RKO (cell line): Measurements from ENCODE around the gene KDR.
A peak's percentile ranks its signal among the peaks of the same experiment; 100 is the strongest.

Experiments used
- DNase-seq: peaks from one replicate; pipeline ENCODE4 v3.0.0-alpha.2; 2016; ENCODE audit warnings: low spot score

Gene KDR

DNA sequence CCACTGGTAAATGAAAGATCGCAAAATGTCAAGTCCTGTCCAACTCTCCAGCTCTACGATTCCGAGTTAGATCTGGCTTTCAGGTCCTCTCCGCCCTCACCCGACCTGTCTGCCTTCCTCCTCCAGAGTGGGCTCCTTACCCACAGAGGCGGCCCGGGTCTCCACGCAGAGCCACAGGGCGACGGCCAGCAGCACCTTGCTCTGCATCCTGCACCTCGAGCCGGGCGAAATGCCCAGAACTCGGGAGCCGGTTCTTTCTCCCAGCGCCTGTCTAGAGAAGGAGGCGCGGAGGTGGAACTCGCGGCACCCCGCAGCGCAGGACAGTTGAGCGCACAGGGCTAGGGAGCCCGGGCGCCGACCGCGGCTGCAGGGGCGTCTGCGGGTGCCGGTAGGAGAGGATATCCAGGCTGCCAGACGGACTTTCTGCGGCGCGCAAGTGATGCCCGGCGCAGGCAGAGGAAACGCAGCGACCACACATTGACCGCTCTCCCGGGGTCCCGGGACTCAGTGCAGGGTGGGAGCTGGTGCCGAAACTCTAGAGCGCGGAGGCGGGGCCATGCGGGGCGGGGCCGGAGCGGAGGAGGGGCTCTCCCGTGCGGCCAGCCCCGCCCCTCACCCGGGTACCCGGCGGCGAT, at the start of gene KDR:
KDR (minus strand) TSS at position 509 of the 635 bp plus-strand sequence; CDS start at position 207, 302 bp downstream.
- no peak for DNase-seq

DNA sequence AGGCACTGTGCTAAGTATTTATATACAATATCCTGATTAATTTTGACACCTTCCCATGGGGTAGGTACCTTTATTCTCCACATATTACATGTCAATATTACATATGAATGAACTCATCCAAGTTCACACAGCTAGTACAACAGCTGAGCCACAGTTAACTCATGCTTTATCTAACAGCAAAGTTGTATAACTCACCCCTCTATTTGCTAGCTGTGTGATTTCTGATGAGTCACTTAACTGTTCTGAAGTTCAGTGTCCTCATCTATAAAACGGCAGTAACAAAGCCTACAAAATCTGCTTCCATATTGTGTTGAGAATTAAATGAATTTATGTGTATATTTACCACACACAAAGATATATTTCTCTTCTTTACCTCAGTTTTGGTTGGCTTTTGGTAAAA, 48.2 kb upstream of the KDR start:
- peak; percentile 77 for DNase-seq

- DNase-seq: peak; percentile 13
Measured at GRCh38 chr4:55172694-55173287, 47.4 kb upstream of the KDR start.

DNA sequence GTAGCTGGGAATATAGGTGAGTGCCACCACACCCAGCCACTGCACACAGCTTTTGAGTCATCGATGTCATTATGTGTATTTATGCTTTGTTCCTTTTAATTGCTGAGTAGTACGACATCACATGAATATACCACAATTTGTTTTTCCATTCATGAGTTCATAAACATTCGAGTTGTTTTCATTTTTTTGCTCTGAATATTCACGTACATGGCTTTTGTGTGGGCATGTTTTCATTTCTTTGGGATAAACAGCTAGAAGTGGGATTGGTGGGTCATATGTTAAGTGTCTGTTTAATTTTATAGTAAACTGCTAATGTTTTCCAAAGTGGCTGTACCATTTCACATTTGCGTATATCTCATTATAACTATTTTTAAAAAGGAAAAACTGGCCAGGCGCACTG, 45.1 kb upstream of the KDR start:
- DNase-seq: no peak

GRCh38 chr4:55169352-55169961, 44.1 kb upstream of the KDR start:
- no peak for DNase-seq

DNA sequence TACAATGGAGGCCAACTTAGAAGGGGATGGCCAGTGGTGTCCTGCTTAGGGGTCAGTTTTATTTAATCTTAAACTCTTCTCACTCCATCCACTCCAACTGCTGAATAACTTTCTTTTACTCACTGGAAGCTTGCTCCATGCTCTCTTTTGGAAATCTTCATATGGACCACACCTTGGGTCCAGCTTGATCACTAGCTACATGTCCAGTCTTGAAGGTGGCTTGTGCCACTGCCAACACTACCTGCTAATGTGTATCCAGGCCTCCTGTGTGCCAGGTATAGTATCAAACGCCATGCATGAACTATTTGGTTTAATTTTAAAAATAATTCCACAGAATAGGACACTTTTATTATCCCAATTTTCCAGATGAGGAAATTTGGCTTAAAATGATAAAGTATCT, 37.0 kb upstream of the KDR start:
- DNase-seq: no peak

- no peak for DNase-seq
Measured at GRCh38 chr4:55161739-55162138, 36.3 kb upstream of the KDR start.

DNA sequence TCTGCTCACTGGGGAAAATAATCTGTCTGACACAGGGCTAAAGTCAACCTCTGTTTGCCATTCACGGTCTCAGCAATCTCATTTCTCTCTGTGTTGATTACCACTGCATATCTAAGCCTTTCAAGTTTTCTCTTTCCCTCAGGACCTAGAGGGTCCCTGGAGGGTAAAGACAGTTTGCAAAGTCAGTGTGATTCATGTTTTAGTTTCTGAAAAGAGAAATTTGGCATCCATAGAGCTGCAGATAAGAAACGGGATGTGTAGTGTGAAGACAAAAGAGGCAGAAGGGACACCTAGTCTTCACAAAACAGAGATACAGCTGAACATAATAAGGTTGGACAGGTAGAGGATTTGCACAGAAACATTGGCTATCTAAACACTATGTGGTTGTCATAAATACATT, 34.5 kb upstream of the KDR start:
- no peak for DNase-seq

DNA sequence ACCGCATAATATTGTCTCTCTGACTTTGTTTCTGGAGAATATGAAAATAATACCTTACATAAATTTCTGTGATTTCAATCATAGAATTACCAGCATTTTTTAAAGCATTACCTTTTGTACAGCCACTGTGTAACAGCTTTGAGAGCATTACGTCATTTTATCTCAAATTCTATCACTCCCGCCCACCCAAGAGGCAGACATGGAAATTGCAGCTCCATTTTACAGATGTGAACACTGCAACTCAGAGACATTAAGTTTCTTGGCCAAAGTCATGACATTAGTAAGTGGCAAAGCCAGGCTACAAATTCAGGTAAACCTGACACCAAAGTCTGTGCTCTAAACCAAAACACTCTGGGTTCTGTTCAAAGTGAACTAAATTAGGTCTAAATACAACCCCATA, 33.6 kb upstream of the KDR start:
- DNase-seq: peak; percentile 15

DNA sequence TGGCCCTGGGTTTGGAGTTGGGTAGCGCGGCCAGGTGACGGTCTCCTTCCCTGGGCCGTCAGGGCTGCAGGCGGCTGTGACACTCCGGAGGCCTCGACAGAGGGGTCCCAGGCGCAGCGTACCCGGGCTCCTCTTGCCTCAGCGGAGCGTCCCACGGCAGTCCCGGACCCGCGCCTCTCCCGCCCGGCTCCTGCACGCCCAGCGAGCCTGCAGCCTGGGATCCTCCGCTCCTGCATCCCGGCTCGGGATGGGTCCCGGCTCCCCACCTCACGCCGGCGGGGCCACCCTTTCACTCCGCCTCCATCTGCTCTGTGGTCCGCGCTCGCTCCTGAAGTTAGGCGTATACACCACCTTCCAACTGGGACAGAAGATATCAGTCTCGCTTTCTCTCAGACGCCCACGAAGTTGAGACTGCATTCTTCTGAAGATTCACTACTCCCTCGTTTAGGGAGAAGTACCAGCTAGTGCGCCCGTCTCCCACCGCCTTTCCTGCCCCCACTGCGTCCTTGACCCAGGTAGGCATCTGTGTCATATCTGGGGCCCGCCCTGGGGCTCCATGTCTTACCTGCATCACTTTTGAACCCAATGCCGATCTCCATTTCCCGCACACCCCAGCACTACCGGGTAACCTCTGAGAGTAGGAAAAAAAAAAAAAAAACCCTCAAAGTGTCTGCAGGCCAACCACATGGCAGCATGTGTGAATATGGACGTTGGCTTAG, 32.3 kb upstream of the KDR start:
- DNase-seq: no peak

DNA sequence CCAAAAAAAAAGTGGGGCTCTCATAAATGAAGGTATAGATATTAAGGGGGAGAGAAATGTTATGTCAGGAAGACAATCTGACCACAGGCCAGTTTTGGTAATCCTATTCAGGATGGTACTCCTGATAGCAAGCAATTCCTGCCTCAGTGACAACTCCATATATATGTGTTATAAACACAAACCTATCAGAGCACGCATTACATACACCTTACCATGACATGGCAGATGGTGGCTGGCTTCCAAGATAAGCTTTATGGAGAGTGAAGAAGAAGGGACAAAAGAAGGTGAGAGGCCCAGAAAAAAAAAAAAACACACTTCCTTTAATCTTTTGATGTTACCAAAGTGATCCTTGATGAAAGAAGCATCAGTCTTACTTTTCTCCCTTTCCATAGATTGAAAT, 29.5 kb upstream of the KDR start:
- DNase-seq: no peak

DNA sequence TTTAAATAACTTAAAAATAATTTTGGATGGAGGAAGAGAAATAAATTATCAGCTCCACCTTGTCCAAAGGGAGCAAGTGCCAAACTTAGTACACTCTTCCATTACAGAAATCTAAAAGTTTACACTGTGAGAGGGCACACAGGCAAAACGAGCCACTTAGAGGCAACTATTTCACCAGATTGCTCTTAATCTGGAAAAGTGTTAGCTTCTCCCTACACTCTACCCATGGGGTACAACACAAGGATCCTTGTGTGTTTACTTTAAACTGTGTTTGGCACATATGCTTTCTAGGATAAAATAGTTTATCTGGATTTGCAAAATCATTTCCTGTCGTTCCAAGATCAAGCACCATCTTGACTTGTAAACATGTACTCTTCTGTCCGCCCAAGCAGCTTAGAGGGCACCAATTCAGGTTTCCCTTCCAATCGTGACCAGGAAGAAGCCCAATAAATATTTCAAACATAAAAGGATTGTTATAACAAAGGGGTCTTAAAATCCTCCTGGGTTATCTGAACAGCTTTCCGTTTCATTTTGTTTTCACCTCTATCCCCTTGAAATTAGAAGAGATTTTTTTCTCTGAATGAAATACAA, 29.0 kb upstream of the KDR start:
- no peak for DNase-seq

GRCh38 chr4:55143858-55144257, 18.5 kb upstream of the KDR start:
- DNase-seq: no peak

GRCh38 chr4:55138367-55138766, 13.0 kb upstream of the KDR start:
- no peak for DNase-seq

GRCh38 chr4:55136634-55137033, 11.2 kb upstream of the KDR start:
- no peak for DNase-seq

GRCh38 chr4:55133951-55134350, 8.6 kb upstream of the KDR start:
- DNase-seq: no peak

GRCh38 chr4:55132775-55133174, 7.4 kb upstream of the KDR start:
- no peak for DNase-seq

DNA sequence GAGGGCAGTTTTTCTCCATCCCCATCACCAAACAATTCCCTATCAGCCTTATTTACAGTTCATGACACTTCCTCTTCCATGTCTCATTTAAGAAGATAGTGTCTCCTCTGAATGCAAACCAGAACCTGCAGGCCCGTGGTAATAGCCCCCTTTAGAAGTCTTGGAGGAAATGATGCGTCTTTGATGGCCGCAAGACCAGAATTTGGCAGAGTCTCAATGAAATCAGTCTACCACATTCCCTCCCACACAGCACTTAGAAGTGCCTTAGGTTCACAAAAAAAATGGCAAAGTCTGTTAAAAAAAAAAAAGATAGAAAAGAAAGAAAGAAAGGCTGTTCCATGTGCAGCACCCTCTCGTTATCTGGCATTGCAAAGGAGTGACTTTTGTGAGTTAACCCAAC, 2.1 kb upstream of the KDR start:
- DNase-seq: no peak

GRCh38 chr4:55127053-55127452, 1.7 kb upstream of the KDR start:
- DNase-seq: no peak

GRCh38 chr4:55125763-55126541, 557 bp upstream of the KDR start:
- DNase-seq: no peak

GRCh38 chr4:55124322-55125076, 896 bp downstream of the KDR start:
- DNase-seq: no peak
